GM10248 (cell line): ENCODE results near the gene SIRT6.
"Not testable (repeated sequence)": the region's sequence is repeated elsewhere in the genome, so short reads cannot be mapped to it uniquely, and the experiment has no call there.

Experiments used
- CTCF ChIA-PET: fragments of 300-600 bp; sonication (Branson Sonifier 250); formaldehyde crosslinking; extraction: SDS; loops from one replicate; lab custom pipeline; 2021; ENCODE audit warnings: antibody characterized with exemption; lab: Yijun Ruan, JAX
- POLR2A ChIA-PET: fragments of 350-650 bp; sonication (Branson Sonifier 250); formaldehyde crosslinking; extraction: SDS; loops from one replicate; lab custom pipeline; 2020; ENCODE audit warnings: antibody characterized with exemption; lab: Yijun Ruan, JAX
- DNase-seq: peaks from one replicate; pipeline ENCODE4 v3.0.0; 2012; ENCODE audit errors: extremely low spot score
- CTCF ChIP-seq: IDR thresholded peaks from 2 replicates; pipeline ENCODE4 v1.5.1; 2012; ENCODE audit warnings: mild to moderate bottlenecking, low read depth; ENCODE audit errors: extremely low read depth, missing control alignments, control extremely low read depth

Gene SIRT6

GRCh38 chr19:4130744-4131438, 51.5 kb downstream of the SIRT6 start:
- no peak for DNase-seq
- TF ChIP-seq CTCF, result no peak
- CTCF ChIA-PET, result interaction anchor here (3.7 kb wide), 1 partner anchor 9 kb away, joined by 31 read pairs; no protein-coding TSS in a partner anchor
- POLR2A ChIA-PET, result no interaction called here

GRCh38 chr19:4129050-4129449, 53.3 kb downstream of the SIRT6 start:
- DNase-seq, POLR2A ChIA-PET: not testable (repeated sequence)
- CTCF ChIA-PET, result interaction anchor here (3.7 kb wide), 1 partner anchor 11 kb away, joined by 31 read pairs; no protein-coding TSS in a partner anchor

GRCh38 chr19:4127322-4127721, 55.0 kb downstream of the SIRT6 start:
- DNase-seq, POLR2A ChIA-PET: not testable (repeated sequence)
- CTCF ChIA-PET, result interaction anchor here (1.0 kb wide), 1 partner anchor 13 kb away, joined by 4 read pairs; no protein-coding TSS in a partner anchor

- DNase-seq, result no peak
- no peak for TF ChIP-seq CTCF
- CTCF ChIA-PET, result interaction anchor here (2.2 kb wide), 1 partner anchor 15 kb away, joined by 12 read pairs; no protein-coding TSS in a partner anchor
Measured at GRCh38 chr19:4124638-4125037, 57.7 kb downstream of the SIRT6 start.

More at GRCh38 chr19:4124638-4125037, 57.7 kb downstream of the SIRT6 start:
- POLR2A ChIA-PET, result no interaction called here
